ENCODE results near the gene ACO1. TPM values are rescaled to one million over a fixed set of nuclear protein-coding genes. Genes with fewer than 3 reads are reported as not detected.

The ACO1 gene
- 11.0 TPM for total RNA-seq (2013)
- polyA plus RNA-seq (10 to 100 TPM in 2 of 3 donors, 1 to 10 TPM in 1; 2.9 to 12.5 (median 10.5) TPM), polyA minus RNA-seq (3.9 and 8.0 TPM in 2 replicates), total RNA-seq (7.4 to 19.2 (median 11.8) reads per million in 11 experiments)

DNA sequence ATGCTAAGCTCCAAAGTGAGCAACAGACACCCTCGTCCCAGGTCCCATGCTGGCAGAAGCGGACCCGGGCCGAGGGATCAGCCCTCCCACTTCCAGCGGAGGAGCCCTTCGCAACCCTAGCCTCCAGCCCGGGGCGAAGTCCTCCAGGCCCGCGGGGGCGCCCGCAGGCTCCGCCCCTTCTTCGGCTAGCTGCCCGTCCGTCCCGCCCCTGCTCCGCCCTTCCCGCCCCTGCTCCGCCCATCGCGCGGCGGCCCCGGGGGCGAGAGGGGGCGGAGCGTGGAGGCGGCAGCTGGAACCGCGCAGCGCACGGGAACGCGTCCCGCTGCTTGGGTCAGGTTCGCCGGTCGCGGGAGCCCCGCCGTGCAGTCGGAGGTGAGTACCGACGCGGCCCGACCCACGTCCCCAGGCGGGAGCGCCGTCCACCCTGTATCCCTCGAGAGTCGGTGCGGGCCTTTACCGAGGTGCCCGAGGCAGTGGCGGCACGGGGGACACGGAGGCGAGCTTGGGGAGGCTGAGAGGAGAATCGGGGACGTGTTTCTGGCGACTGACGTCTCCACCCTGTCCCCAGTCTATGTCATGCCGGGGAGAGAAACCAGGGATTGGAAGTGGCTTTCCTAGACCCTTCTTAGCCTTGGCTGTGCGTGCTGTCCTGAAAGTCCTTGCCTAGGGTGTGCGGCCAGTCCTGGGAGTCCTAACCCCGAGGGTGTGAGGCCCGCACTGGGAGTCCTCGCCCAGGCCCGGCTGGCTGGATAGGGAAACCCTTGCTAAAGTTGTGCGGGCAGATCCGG is at the start of gene ACO1:
Gene ACO1, plus strand, starts transcription at position 280 of the 788 bp plus-strand sequence. CDS start 20,864 bp downstream, outside the sequence.
- under 1% methylated on average over 73 of the region's 73 CpGs for WGBS (ENCODE audit: insufficient coverage)

More for the DNA sequence above, at the start of gene ACO1:
- peaks cover 13 to 17% of the 10 kb centered on the region in 2 donors for H3K27me3 ChIP-seq (ENCODE audit: control insufficient read depth in 2 of 2, insufficient read depth in 2 of 2, low read length in 2 of 2)
- H4K20me1 ChIP-seq (ENCODE audit: insufficient read depth, low read length), result no peaks in the 10 kb centered on the region
- peak within 1 kb of the TSS; percentile 80 to 90 (median 81) for H3K4me3 ChIP-seq (replicated peaks in 1 of 3; ENCODE audit: low read depth in 2 of 3, low read length in 3 of 3)
- Mint-ChIP-seq H3K27me3 (ENCODE audit: low read depth in 3 of 3) (peaks cover 20 to 30% (median 23%) of the 10 kb centered on the region in 3 donors), H3K36me3 (no peaks in the 10 kb centered on the region), H3K9me3 (no peaks in the 10 kb centered on the region), H3K4me3 (peak within 1 kb of the TSS; percentile 88 to 94), H3K27ac (peak within 1 kb of the TSS in 6 of 7 donors; percentile 26 to 84 (median 62)), H3K4me1 (peaks cover 20% of the 10 kb centered on the region)
- H3K4me1 ChIP-seq (ENCODE audit: control insufficient read depth in 1 of 2, insufficient read depth in 2 of 2, low read length in 2 of 2), result peaks cover 13 to 14% of the 10 kb centered on the region in 2 donors
- H3K9ac ChIP-seq (ENCODE audit: insufficient read depth, low read length, poor library complexity, severe bottlenecking), result peak within 1 kb of the TSS; percentile 68
- H3K9me3 ChIP-seq (replicated peaks in 1 of 2; ENCODE audit: control insufficient read depth in 1 of 2, insufficient read depth in 1 of 2, low read length in 2 of 2), result no peaks in the 10 kb centered on the region
- peak; percentile 70 to 76 (median 71) for DNase-seq
- H2AFZ ChIP-seq (ENCODE audit: insufficient read depth, low read depth, low read length, poor library complexity, severe bottlenecking), result peak within 1 kb of the TSS; percentile 97
- peak within 1 kb of the TSS in 1 of 2 donors; percentile 46 for H3K27ac ChIP-seq (ENCODE audit: low read depth in 1 of 2, low read length in 2 of 2)
- intact Hi-C loops (cut with micrococcal nuclease), result loop anchor here in 1 of 2 donors (2.0 kb wide), 1 partner anchor 188 kb away; the partner anchor contains the start of gene NDUFB6
- H3K36me3 ChIP-seq (replicated peaks in 1 of 2; ENCODE audit: control insufficient read depth in 1 of 2, insufficient read depth in 2 of 2, low read length in 2 of 2), result no peaks in the 10 kb centered on the region
- TF ChIP-seq, protein P1, sequence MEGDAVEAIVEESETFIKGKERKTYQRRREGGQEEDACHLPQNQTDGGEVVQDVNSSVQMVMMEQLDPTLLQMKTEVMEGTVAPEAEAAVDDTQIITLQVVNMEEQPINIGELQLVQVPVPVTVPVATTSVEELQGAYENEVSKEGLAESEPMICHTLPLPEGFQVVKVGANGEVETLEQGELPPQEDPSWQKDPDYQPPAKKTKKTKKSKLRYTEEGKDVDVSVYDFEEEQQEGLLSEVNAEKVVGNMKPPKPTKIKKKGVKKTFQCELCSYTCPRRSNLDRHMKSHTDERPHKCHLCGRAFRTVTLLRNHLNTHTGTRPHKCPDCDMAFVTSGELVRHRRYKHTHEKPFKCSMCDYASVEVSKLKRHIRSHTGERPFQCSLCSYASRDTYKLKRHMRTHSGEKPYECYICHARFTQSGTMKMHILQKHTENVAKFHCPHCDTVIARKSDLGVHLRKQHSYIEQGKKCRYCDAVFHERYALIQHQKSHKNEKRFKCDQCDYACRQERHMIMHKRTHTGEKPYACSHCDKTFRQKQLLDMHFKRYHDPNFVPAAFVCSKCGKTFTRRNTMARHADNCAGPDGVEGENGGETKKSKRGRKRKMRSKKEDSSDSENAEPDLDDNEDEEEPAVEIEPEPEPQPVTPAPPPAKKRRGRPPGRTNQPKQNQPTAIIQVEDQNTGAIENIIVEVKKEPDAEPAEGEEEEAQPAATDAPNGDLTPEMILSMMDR (IDR thresholded peaks at IDR 0.05), result no peak
- peak within 1 kb of the TSS; percentile 85 for H3K4me2 ChIP-seq (replicated peaks; ENCODE audit: extremely low read depth, low read length, poor library complexity, severe bottlenecking)
- no peaks in the 10 kb centered on the region for H3K79me2 ChIP-seq (ENCODE audit: insufficient read depth, low read length)

Measured in CD14-positive monocyte (primary cell).